HL-60 (cell line): ENCODE data around the gene SUSD1.

ENCODE experiments used
- POLR2AphosphoS5 ChIP-seq: IDR thresholded peaks from 2 replicates; pipeline ENCODE4 v1.6.1; 2012; ENCODE audit warnings: low read depth
- SPI1 ChIP-seq: IDR thresholded peaks from 2 replicates; pipeline ENCODE4 v1.6.1; 2012; ENCODE audit warnings: low read depth, mild to moderate bottlenecking, borderline replicate concordance
- TF ChIP-seq, protein P1 (sequence below): IDR thresholded peaks from 2 replicates; pipeline ENCODE4 v1.6.1; 2012; ENCODE audit warnings: low read depth; ENCODE audit not compliant: insufficient replicate concordance
- TF ChIP-seq, protein P2 (sequence below): IDR thresholded peaks from one replicate; pipeline ENCODE4 v1.5.1; 2011; ENCODE audit warnings: low read length, control low read depth, inconsistent platforms; ENCODE audit not compliant: insufficient read depth

DNA sequence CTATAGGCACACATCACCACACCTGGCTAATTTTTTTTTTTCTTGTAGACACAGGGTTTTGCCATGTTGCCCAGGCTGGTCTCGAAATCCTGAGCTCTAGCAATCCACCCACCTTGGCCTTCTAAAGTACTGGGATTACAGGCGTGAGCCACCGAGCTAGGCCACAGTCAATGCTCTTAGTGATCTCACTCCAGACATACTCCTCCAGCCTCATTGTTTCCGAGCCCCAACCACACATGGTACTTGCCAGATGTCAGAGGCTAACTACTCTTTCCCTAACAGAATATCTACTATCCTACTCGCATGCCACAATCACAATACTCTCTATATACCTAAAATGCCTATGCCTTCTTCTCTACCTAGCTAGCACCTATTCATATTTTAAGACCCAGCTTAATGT lies 17.1 kb downstream of the SUSD1 start:
- TF ChIP-seq, protein P1, sequence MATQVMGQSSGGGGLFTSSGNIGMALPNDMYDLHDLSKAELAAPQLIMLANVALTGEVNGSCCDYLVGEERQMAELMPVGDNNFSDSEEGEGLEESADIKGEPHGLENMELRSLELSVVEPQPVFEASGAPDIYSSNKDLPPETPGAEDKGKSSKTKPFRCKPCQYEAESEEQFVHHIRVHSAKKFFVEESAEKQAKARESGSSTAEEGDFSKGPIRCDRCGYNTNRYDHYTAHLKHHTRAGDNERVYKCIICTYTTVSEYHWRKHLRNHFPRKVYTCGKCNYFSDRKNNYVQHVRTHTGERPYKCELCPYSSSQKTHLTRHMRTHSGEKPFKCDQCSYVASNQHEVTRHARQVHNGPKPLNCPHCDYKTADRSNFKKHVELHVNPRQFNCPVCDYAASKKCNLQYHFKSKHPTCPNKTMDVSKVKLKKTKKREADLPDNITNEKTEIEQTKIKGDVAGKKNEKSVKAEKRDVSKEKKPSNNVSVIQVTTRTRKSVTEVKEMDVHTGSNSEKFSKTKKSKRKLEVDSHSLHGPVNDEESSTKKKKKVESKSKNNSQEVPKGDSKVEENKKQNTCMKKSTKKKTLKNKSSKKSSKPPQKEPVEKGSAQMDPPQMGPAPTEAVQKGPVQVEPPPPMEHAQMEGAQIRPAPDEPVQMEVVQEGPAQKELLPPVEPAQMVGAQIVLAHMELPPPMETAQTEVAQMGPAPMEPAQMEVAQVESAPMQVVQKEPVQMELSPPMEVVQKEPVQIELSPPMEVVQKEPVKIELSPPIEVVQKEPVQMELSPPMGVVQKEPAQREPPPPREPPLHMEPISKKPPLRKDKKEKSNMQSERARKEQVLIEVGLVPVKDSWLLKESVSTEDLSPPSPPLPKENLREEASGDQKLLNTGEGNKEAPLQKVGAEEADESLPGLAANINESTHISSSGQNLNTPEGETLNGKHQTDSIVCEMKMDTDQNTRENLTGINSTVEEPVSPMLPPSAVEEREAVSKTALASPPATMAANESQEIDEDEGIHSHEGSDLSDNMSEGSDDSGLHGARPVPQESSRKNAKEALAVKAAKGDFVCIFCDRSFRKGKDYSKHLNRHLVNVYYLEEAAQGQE: no peak
- TF ChIP-seq, protein P2, sequence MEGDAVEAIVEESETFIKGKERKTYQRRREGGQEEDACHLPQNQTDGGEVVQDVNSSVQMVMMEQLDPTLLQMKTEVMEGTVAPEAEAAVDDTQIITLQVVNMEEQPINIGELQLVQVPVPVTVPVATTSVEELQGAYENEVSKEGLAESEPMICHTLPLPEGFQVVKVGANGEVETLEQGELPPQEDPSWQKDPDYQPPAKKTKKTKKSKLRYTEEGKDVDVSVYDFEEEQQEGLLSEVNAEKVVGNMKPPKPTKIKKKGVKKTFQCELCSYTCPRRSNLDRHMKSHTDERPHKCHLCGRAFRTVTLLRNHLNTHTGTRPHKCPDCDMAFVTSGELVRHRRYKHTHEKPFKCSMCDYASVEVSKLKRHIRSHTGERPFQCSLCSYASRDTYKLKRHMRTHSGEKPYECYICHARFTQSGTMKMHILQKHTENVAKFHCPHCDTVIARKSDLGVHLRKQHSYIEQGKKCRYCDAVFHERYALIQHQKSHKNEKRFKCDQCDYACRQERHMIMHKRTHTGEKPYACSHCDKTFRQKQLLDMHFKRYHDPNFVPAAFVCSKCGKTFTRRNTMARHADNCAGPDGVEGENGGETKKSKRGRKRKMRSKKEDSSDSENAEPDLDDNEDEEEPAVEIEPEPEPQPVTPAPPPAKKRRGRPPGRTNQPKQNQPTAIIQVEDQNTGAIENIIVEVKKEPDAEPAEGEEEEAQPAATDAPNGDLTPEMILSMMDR: no peak
- TF ChIP-seq POLR2AphosphoS5 (no peak), SPI1 (no peak)
